Activated CD4-positive, alpha-beta memory T cell treated with anti-CD3 and anti-CD28 coated beads, Interleukin-2, amount 10 ng/mL, durations not matched to agents 7 days and 5 days (primary cell): ENCODE results near the gene ZNF74. TPM values are rescaled to one million over a fixed set of nuclear protein-coding genes. Genes with fewer than 3 reads are reported as not detected.
"Not testable (repeated sequence)": the region's sequence is repeated elsewhere in the genome, so short reads cannot be mapped to it uniquely, and the experiment has no call there.

Source experiments
- CTCF ChIA-PET: fragments of 350-600 bp; sonication (Branson Sonifier 250); formaldehyde crosslinking; loops from one replicate; lab custom pipeline; 2021; ENCODE audit warnings: antibody characterized with exemption, inconsistent platforms; lab: Charles Lee
- POLR2A ChIA-PET: fragments of 350-600 bp; sonication (Branson Sonifier 250); formaldehyde crosslinking; loops from one replicate; lab custom pipeline; 2021; ENCODE audit warnings: antibody characterized with exemption; lab: Charles Lee
- DNase-seq: peaks from one replicate; pipeline ENCODE4 v3.0.0-alpha.2; 2020
- H3K27ac Mint-ChIP-seq: one replicate; pipeline ENCODE4 v1.8.0; 2021; ENCODE audit warnings: mild to moderate bottlenecking, mixed read lengths
- H3K27me3 Mint-ChIP-seq: one replicate; pipeline ENCODE4 v1.8.0; 2021; ENCODE audit warnings: mixed read lengths
- H3K36me3 Mint-ChIP-seq: one replicate; pipeline ENCODE4 v1.8.0; 2021; ENCODE audit warnings: low read depth, mixed read lengths
- H3K4me1 Mint-ChIP-seq: one replicate; pipeline ENCODE4 v1.8.0; 2021; ENCODE audit warnings: mixed read lengths
- H3K4me3 Mint-ChIP-seq: one replicate; pipeline ENCODE4 v1.8.0; 2021; ENCODE audit warnings: mild to moderate bottlenecking, mixed read lengths
- H3K9me3 Mint-ChIP-seq: one replicate; pipeline ENCODE4 v1.8.0; 2021; ENCODE audit warnings: mixed read lengths
- total RNA-seq, 2 experiments: library from RNA; stranded (reverse); gene quantifications; one replicate each; pipeline ENCODE4 v1.2.3, GENCODE V29; 2021

ZNF74 gene
- total RNA-seq, 2 experiments from 2014 or later: 6.1 to 6.2 TPM

- H3K9me3 Mint-ChIP-seq: no peaks in the 10 kb centered on the region
- peaks cover 3% of the 10 kb centered on the region for H3K36me3 Mint-ChIP-seq
- peaks cover 9% of the 10 kb centered on the region for H3K4me1 Mint-ChIP-seq
- no peak for DNase-seq
- ChIA-PET POLR2A (no interaction called here), CTCF (interaction anchor here (0.7 to 1.5 kb wide), 3 partner anchors 10 to 13 kb away, joined by 3 to 7 read pairs (median 3); no protein-coding TSS in a partner anchor)
- H3K27ac Mint-ChIP-seq: no peak overlapping the region
- H3K4me3 Mint-ChIP-seq: no peak overlapping the region
- H3K27me3 Mint-ChIP-seq: no peaks in the 10 kb centered on the region
Observed at GRCh38 chr22:20407829-20408228, 13.9 kb downstream of the ZNF74 start.

GRCh38 chr22:20408891-20409290, 14.9 kb downstream of the ZNF74 start:
- CTCF ChIA-PET: interaction anchor here (0.7 to 1.0 kb wide), 2 partner anchors 9 to 14 kb away, joined by 3 to 4 read pairs; no protein-coding TSS in a partner anchor
- H3K9me3 Mint-ChIP-seq: no peaks in the 10 kb centered on the region

GRCh38 chr22:20409385-20409784, 15.4 kb downstream of the ZNF74 start:
- CTCF ChIA-PET: interaction anchor here (0.7 kb wide), 1 partner anchor 9 kb away, joined by 4 read pairs; no protein-coding TSS in a partner anchor

More at GRCh38 chr22:20408891-20409290, 14.9 kb downstream of the ZNF74 start:
- Mint-ChIP-seq H3K4me3 (no peak overlapping the region), H3K27me3 (no peaks in the 10 kb centered on the region), H3K36me3 (no peaks in the 10 kb centered on the region), H3K27ac (no peak overlapping the region), H3K4me1 (peaks cover 1% of the 10 kb centered on the region)
- POLR2A ChIA-PET: no interaction called here
- DNase-seq: no peak

GRCh38 chr22:20412474-20413216, 18.7 kb downstream of the ZNF74 start:
- H3K27ac Mint-ChIP-seq: no peak overlapping the region
- CTCF ChIA-PET: interaction anchor here (1.4 to 1.5 kb wide), 2 partner anchors 44 kb away, joined by 4 to 5 read pairs; no protein-coding TSS in a partner anchor

More at GRCh38 chr22:20409385-20409784, 15.4 kb downstream of the ZNF74 start:
- H3K27me3 Mint-ChIP-seq, DNase-seq, H3K4me1 Mint-ChIP-seq, H3K9me3 Mint-ChIP-seq, H3K4me3 Mint-ChIP-seq, H3K36me3 Mint-ChIP-seq, POLR2A ChIA-PET, H3K27ac Mint-ChIP-seq: not testable (repeated sequence)

GRCh38 chr22:20413217-20414058, 19.5 kb downstream of the ZNF74 start:
- peaks cover 3% of the 10 kb centered on the region for H3K4me1 Mint-ChIP-seq
- H3K27ac Mint-ChIP-seq: no peak overlapping the region
- H3K9me3 Mint-ChIP-seq: no peaks in the 10 kb centered on the region
- POLR2A ChIA-PET: no interaction called here
- H3K4me3 Mint-ChIP-seq: no peak overlapping the region
- peaks cover 8% of the 10 kb centered on the region for H3K27me3 Mint-ChIP-seq
- DNase-seq: no peak
- no peaks in the 10 kb centered on the region for H3K36me3 Mint-ChIP-seq
- CTCF ChIA-PET: interaction anchor here (1.4 kb wide), 1 partner anchor 43 kb away, joined by 4 read pairs; no protein-coding TSS in a partner anchor

More at GRCh38 chr22:20412474-20413216, 18.7 kb downstream of the ZNF74 start:
- H3K27me3 Mint-ChIP-seq: peaks cover 8% of the 10 kb centered on the region
- POLR2A ChIA-PET: no interaction called here
- no peaks in the 10 kb centered on the region for H3K36me3 Mint-ChIP-seq
- H3K9me3 Mint-ChIP-seq: no peaks in the 10 kb centered on the region
- no peaks in the 10 kb centered on the region for H3K4me1 Mint-ChIP-seq
- DNase-seq: no peak
- H3K4me3 Mint-ChIP-seq: no peak overlapping the region

- ChIA-PET POLR2A (no interaction called here), CTCF (no interaction called here)
- H3K4me1 Mint-ChIP-seq: peaks cover 5% of the 10 kb centered on the region
- H3K9me3 Mint-ChIP-seq: no peaks in the 10 kb centered on the region
- no peak overlapping the region for H3K4me3 Mint-ChIP-seq
- H3K36me3 Mint-ChIP-seq: no peaks in the 10 kb centered on the region
- DNase-seq: no peak
- H3K27ac Mint-ChIP-seq: no peak overlapping the region
- H3K27me3 Mint-ChIP-seq: peaks cover 8% of the 10 kb centered on the region
Observed at GRCh38 chr22:20414059-20414440, 20.1 kb downstream of the ZNF74 start.

GRCh38 chr22:20414450-20414849, 20.5 kb downstream of the ZNF74 start:
- ChIA-PET CTCF (no interaction called here), POLR2A (no interaction called here)
- no peak for DNase-seq
- Mint-ChIP-seq H3K4me1 (peaks cover 8% of the 10 kb centered on the region), H3K27ac (no peak overlapping the region), H3K27me3 (peaks cover 8% of the 10 kb centered on the region), H3K4me3 (no peak overlapping the region), H3K36me3 (no peaks in the 10 kb centered on the region), H3K9me3 (no peaks in the 10 kb centered on the region)

- POLR2A ChIA-PET, DNase-seq, H3K9me3 Mint-ChIP-seq, H3K27me3 Mint-ChIP-seq, H3K36me3 Mint-ChIP-seq, H3K27ac Mint-ChIP-seq, H3K4me3 Mint-ChIP-seq, H3K4me1 Mint-ChIP-seq: not testable (repeated sequence)
- CTCF ChIA-PET: interaction anchor here (1.1 kb wide), 1 partner anchor 41 kb away, joined by 5 read pairs; no protein-coding TSS in a partner anchor
Observed at GRCh38 chr22:20415241-20415640, 21.3 kb downstream of the ZNF74 start.

- DNase-seq, H3K9me3 Mint-ChIP-seq, H3K4me3 Mint-ChIP-seq, H3K36me3 Mint-ChIP-seq, H3K4me1 Mint-ChIP-seq, H3K27ac Mint-ChIP-seq, POLR2A ChIA-PET, H3K27me3 Mint-ChIP-seq: not testable (repeated sequence)
- CTCF ChIA-PET: interaction anchor here (1.1 kb wide), 1 partner anchor 41 kb away, joined by 5 read pairs; no protein-coding TSS in a partner anchor
Observed at GRCh38 chr22:20415699-20416098, 21.7 kb downstream of the ZNF74 start.

- DNase-seq: peak; percentile 76
- H3K9me3 Mint-ChIP-seq: no peaks in the 10 kb centered on the region
- CTCF ChIA-PET: interaction anchor here (0.6 to 2.6 kb wide), 42 partner anchors 9 to 583 kb away, joined by 3 to 93 read pairs (median 4); partner anchors contain the start of genes KLHL22, THAP7 and ZNF74
- POLR2A ChIA-PET: interaction anchor here (0.7 to 2.5 kb wide), 5 partner anchors 38 to 172 kb away, joined by 3 to 9 read pairs (median 3); partner anchors contain the start of gene MED15
- no peak overlapping the region for H3K27ac Mint-ChIP-seq
- H3K4me3 Mint-ChIP-seq: peak overlapping the region; percentile 30
- H3K27me3 Mint-ChIP-seq: peaks cover 8% of the 10 kb centered on the region
- no peaks in the 10 kb centered on the region for H3K36me3 Mint-ChIP-seq
- H3K4me1 Mint-ChIP-seq: peaks cover 9% of the 10 kb centered on the region
Observed at GRCh38 chr22:20418211-20418788, 24.3 kb downstream of the ZNF74 start.

GRCh38 chr22:20419664-20419951, 25.7 kb downstream of the ZNF74 start:
- no peak overlapping the region for H3K27ac Mint-ChIP-seq
- H3K9me3 Mint-ChIP-seq: no peaks in the 10 kb centered on the region
- ChIA-PET POLR2A (no interaction called here), CTCF (interaction anchor here (0.7 to 2.6 kb wide), 5 partner anchors 9 to 152 kb away, joined by 4 to 93 read pairs (median 16); no protein-coding TSS in a partner anchor)
- H3K4me1 Mint-ChIP-seq: peaks cover 9% of the 10 kb centered on the region
- H3K4me3 Mint-ChIP-seq: no peak overlapping the region
- no peaks in the 10 kb centered on the region for H3K36me3 Mint-ChIP-seq
- peaks cover 17% of the 10 kb centered on the region for H3K27me3 Mint-ChIP-seq
- DNase-seq: no peak

- CTCF ChIA-PET: interaction anchor here (2.5 kb wide), 1 partner anchor 35 kb away, joined by 93 read pairs; no protein-coding TSS in a partner anchor
- Mint-ChIP-seq H3K27ac (no peak overlapping the region), H3K9me3 (no peaks in the 10 kb centered on the region), H3K4me3 (no peak overlapping the region), H3K27me3 (peaks cover 16% of the 10 kb centered on the region), H3K4me1 (peaks cover 9% of the 10 kb centered on the region), H3K36me3 (no peaks in the 10 kb centered on the region)
- no peak for DNase-seq
- POLR2A ChIA-PET: no interaction called here
Observed at GRCh38 chr22:20420157-20420842, 26.3 kb downstream of the ZNF74 start.
